Large intestine (tissue), 3 donors: Measurements from ENCODE around the gene ZMPSTE24. TPM values are rescaled to one million over a fixed set of nuclear protein-coding genes. Genes with fewer than 3 reads are reported as not detected.
A peak's percentile ranks its signal among the peaks of the same experiment; 100 is the strongest.

ENCODE experiments used
- DNase-seq, 2 donors: peaks; one replicate each; pipeline versions ENCODE4 v3.0.0 to v3.0.0-alpha.2; 2013
- H3K27ac ChIP-seq: one replicate; pipeline ENCODE4 v1.5.1; 2013; ENCODE audit warnings: low read length
- H3K27me3 ChIP-seq: 2 replicates; pipeline ENCODE4 v1.6.1; 2013; ENCODE audit warnings: low read length; ENCODE audit not compliant: control insufficient read depth, insufficient read depth
- H3K36me3 ChIP-seq: 2 replicates; pipeline ENCODE4 v1.6.1; 2013; ENCODE audit warnings: low read length; ENCODE audit not compliant: control insufficient read depth, insufficient read depth
- H3K4me1 ChIP-seq: one replicate; pipeline ENCODE4 v1.6.1; 2013; ENCODE audit warnings: low read length; ENCODE audit not compliant: control insufficient read depth, insufficient read depth
- H3K4me3 ChIP-seq: one replicate; pipeline ENCODE4 v1.5.1; 2013; ENCODE audit warnings: low read length
- H3K9me3 ChIP-seq: one replicate; pipeline ENCODE4 v1.6.1; 2013; ENCODE audit warnings: mild to moderate bottlenecking, low read depth, low read length, moderate library complexity; ENCODE audit not compliant: control insufficient read depth
- whole genome bisulfite sequencing: methylation state at CpG from one replicate; pipeline ENCODE4 v1.1.5; 2013; ENCODE audit warnings: low lambda C conversion rate; ENCODE audit not compliant: insufficient coverage; 5-methylcytosine and 5-hydroxymethylcytosine counted together
- polyA plus RNA-seq: library from polyadenylated mRNA; unstranded; fragments of 120-200 nt; gene quantifications from one replicate; pipeline ENCODE4 v1.2.1, GENCODE V29; 2013

Gene ZMPSTE24
- polyA plus RNA-seq, 1 donor = 45.9 TPM

GRCh38 chr1:40239626-40240025, 18.4 kb upstream of the ZMPSTE24 start:
- Histone ChIP-seq H3K4me1 (peaks cover 4% of the 10 kb centered on the region), H3K36me3 (peaks cover 30% of the 10 kb centered on the region), H3K27ac (no peak overlapping the region), H3K27me3 (no peaks in the 10 kb centered on the region), H3K4me3 (no peak overlapping the region), H3K9me3 (no peaks in the 10 kb centered on the region)
- DNase-seq = no peak
- no CpG with 5 or more reads among the region's 1 CpG for WGBS

- Histone ChIP-seq H3K4me3 (no peak overlapping the region), H3K27ac (no peak overlapping the region), H3K4me1 (peaks cover 4% of the 10 kb centered on the region), H3K27me3 (no peaks in the 10 kb centered on the region), H3K9me3 (no peaks in the 10 kb centered on the region), H3K36me3 (peaks cover 30% of the 10 kb centered on the region)
- no CpG with 5 or more reads among the region's 2 CpGs for WGBS
- DNase-seq = no peak
Measured at GRCh38 chr1:40240390-40240789, 17.6 kb upstream of the ZMPSTE24 start.

- WGBS = 100% methylated on average over 1 of the region's 1 CpG
- H3K27ac ChIP-seq = no peak overlapping the region
- peaks cover 4% of the 10 kb centered on the region for H3K4me1 ChIP-seq
- no peak for DNase-seq
- H3K4me3 ChIP-seq = no peak overlapping the region
- peaks cover 23% of the 10 kb centered on the region for H3K36me3 ChIP-seq
- H3K9me3 ChIP-seq = no peaks in the 10 kb centered on the region
- no peaks in the 10 kb centered on the region for H3K27me3 ChIP-seq
Measured at GRCh38 chr1:40241362-40241761, 16.7 kb upstream of the ZMPSTE24 start.

- no peaks in the 10 kb centered on the region for H3K27me3 ChIP-seq
- WGBS = 0% methylated on average over 1 of the region's 2 CpGs
- peaks cover 7% of the 10 kb centered on the region for H3K36me3 ChIP-seq
- peaks cover 4% of the 10 kb centered on the region for H3K4me1 ChIP-seq
- no peaks in the 10 kb centered on the region for H3K9me3 ChIP-seq
- no peak overlapping the region for H3K27ac ChIP-seq
- DNase-seq = peak in 1 of 2 donors; percentile 61
- no peak overlapping the region for H3K4me3 ChIP-seq
Measured at GRCh38 chr1:40243351-40243750, 14.7 kb upstream of the ZMPSTE24 start.

GRCh38 chr1:40244138-40244744, 13.8 kb upstream of the ZMPSTE24 start:
- no peak for DNase-seq
- H3K4me1 ChIP-seq = peaks cover 4% of the 10 kb centered on the region
- H3K9me3 ChIP-seq = no peaks in the 10 kb centered on the region
- H3K27me3 ChIP-seq = no peaks in the 10 kb centered on the region
- peaks cover 3% of the 10 kb centered on the region for H3K36me3 ChIP-seq
- WGBS = no CpG with 5 or more reads among the region's 4 CpGs
- H3K4me3 ChIP-seq = no peak overlapping the region
- no peak overlapping the region for H3K27ac ChIP-seq

GRCh38 chr1:40245686-40246085, 12.3 kb upstream of the ZMPSTE24 start:
- WGBS = no CpG with 5 or more reads among the region's 3 CpGs
- Histone ChIP-seq H3K9me3 (no peaks in the 10 kb centered on the region), H3K27me3 (no peaks in the 10 kb centered on the region), H3K36me3 (no peaks in the 10 kb centered on the region), H3K4me3 (no peak overlapping the region), H3K27ac (no peak overlapping the region), H3K4me1 (peaks cover 4% of the 10 kb centered on the region)
- DNase-seq = no peak

- Histone ChIP-seq H3K36me3 (no peaks in the 10 kb centered on the region), H3K4me1 (peaks cover 4% of the 10 kb centered on the region), H3K9me3 (no peaks in the 10 kb centered on the region), H3K27me3 (no peaks in the 10 kb centered on the region), H3K27ac (no peak within 1 kb of the TSS), H3K4me3 (no peak within 1 kb of the TSS)
- no CpG with 5 or more reads among the region's 1 CpG for WGBS
- peak; percentile 60 to 78 for DNase-seq
Measured at GRCh38 chr1:40247655-40248054, 10.4 kb upstream of the ZMPSTE24 start, which contains the start of gene TMCO2. Gene TMCO2, plus strand, starts transcription at chr1:40247937. Its CDS starts 57 bp downstream, at chr1:40247994.

- Histone ChIP-seq H3K4me1 (peaks cover 4% of the 10 kb centered on the region), H3K4me3 (no peak overlapping the region), H3K27ac (no peak overlapping the region), H3K36me3 (no peaks in the 10 kb centered on the region), H3K9me3 (no peaks in the 10 kb centered on the region), H3K27me3 (no peaks in the 10 kb centered on the region)
- no peak for DNase-seq
Measured at GRCh38 chr1:40248412-40248811, 9.6 kb upstream of the ZMPSTE24 start.

GRCh38 chr1:40251456-40251855, 6.6 kb upstream of the ZMPSTE24 start:
- H3K4me1 ChIP-seq = peaks cover 9% of the 10 kb centered on the region
- no peak for DNase-seq
- H3K27me3 ChIP-seq = no peaks in the 10 kb centered on the region
- no peaks in the 10 kb centered on the region for H3K36me3 ChIP-seq
- no CpG with 5 or more reads among the region's 4 CpGs for WGBS
- no peak overlapping the region for H3K4me3 ChIP-seq
- no peak overlapping the region for H3K27ac ChIP-seq
- H3K9me3 ChIP-seq = no peaks in the 10 kb centered on the region

- H3K36me3 ChIP-seq = no peaks in the 10 kb centered on the region
- H3K9me3 ChIP-seq = no peaks in the 10 kb centered on the region
- no peak for DNase-seq
- H3K4me3 ChIP-seq = no peak overlapping the region
- H3K27me3 ChIP-seq = no peaks in the 10 kb centered on the region
- no CpG with 5 or more reads among the region's 2 CpGs for WGBS
- H3K27ac ChIP-seq = no peak overlapping the region
- peaks cover 9% of the 10 kb centered on the region for H3K4me1 ChIP-seq
Measured at GRCh38 chr1:40252601-40253000, 5.4 kb upstream of the ZMPSTE24 start.

- peaks cover 3% of the 10 kb centered on the region for H3K36me3 ChIP-seq
- H3K4me3 ChIP-seq = no peak overlapping the region
- H3K27me3 ChIP-seq = no peaks in the 10 kb centered on the region
- DNase-seq = no peak
- H3K27ac ChIP-seq = no peak overlapping the region
- no peaks in the 10 kb centered on the region for H3K9me3 ChIP-seq
- H3K4me1 ChIP-seq = peaks cover 9% of the 10 kb centered on the region
Measured at GRCh38 chr1:40255231-40255630, 2.8 kb upstream of the ZMPSTE24 start.
